CD4-positive, alpha-beta T cell treated with Interleukin-2 at 100 ng/mL for 4 hours (primary cell): ENCODE measurements around the gene ALKBH5.

Experiments used
- DNase-seq: peaks from one replicate; pipeline ENCODE4 v3.0.0-alpha.2; 2020; ENCODE audit warnings: low spot score

ALKBH5 gene

GRCh38 chr17:18158022-18158600, 25.5 kb upstream of the ALKBH5 start:
- peak; percentile 92 for DNase-seq

GRCh38 chr17:18159551-18160120, 24.0 kb upstream of the ALKBH5 start:
- DNase-seq = no peak

- DNase-seq = no peak
Observed at GRCh38 chr17:18160128-18160856, 23.3 kb upstream of the ALKBH5 start.

- no peak for DNase-seq
Observed at GRCh38 chr17:18161207-18162145, 22.2 kb upstream of the ALKBH5 start.

- DNase-seq = no peak
Observed at GRCh38 chr17:18163547-18163946, 20.1 kb upstream of the ALKBH5 start.

- DNase-seq = no peak
Observed at GRCh38 chr17:18166894-18167293, 16.7 kb upstream of the ALKBH5 start.

GRCh38 chr17:18167421-18167820, 16.2 kb upstream of the ALKBH5 start:
- DNase-seq = no peak

GRCh38 chr17:18172531-18173278, 10.9 kb upstream of the ALKBH5 start:
- no peak for DNase-seq

- no peak for DNase-seq
Observed at GRCh38 chr17:18173740-18174139, 9.9 kb upstream of the ALKBH5 start.

GRCh38 chr17:18176176-18176575, 7.5 kb upstream of the ALKBH5 start:
- no peak for DNase-seq

- DNase-seq = no peak
Observed at GRCh38 chr17:18177133-18177532, 6.5 kb upstream of the ALKBH5 start.

- DNase-seq = no peak
Observed at GRCh38 chr17:18177722-18178121, 5.9 kb upstream of the ALKBH5 start.

- no peak for DNase-seq
Observed at GRCh38 chr17:18179196-18179595, 4.4 kb upstream of the ALKBH5 start.

- no peak for DNase-seq
Observed at GRCh38 chr17:18179804-18180203, 3.8 kb upstream of the ALKBH5 start.

GRCh38 chr17:18181358-18181757, 2.3 kb upstream of the ALKBH5 start:
- DNase-seq = no peak

GRCh38 chr17:18182110-18182977, 1.3 kb upstream of the ALKBH5 start:
- DNase-seq = no peak

- DNase-seq = peak; percentile 83
Observed at GRCh38 chr17:18182978-18183333, 672 bp upstream of the ALKBH5 start.

GRCh38 chr17:18184143-18185031, 759 bp downstream of the ALKBH5 start:
- peak; percentile 69 for DNase-seq

- no peak for DNase-seq
Observed at GRCh38 chr17:18185391-18185790, 1.8 kb downstream of the ALKBH5 start.
